IPS-NIHi11 (cell line): ENCODE data around the gene NR3C2.

Experiments
- DNase-seq: peaks from one replicate; pipeline ENCODE4 v3.0.0; 2012; ENCODE audit warnings: mixed read lengths, low spot score

Gene NR3C2

DNA sequence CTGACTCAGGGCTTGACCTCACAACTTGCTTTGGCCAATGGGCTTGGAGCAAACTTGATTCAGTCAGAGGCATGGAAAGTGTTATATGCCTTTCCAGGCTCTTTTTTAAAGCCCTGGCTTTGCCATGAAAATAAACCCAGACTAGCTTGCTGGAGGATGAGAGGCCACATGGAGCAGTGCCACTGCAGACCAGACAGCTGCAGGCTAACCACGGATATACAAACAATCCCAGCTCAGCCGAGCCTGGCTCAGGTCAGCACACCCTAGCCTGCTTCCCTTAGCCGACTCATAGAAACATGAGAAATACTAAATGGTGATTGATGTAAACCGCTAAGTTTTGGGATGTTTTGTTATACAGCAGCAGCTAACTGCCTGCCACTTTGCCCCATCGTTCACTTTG, 365.2 kb downstream of the NR3C2 start:
- no peak for DNase-seq

DNA sequence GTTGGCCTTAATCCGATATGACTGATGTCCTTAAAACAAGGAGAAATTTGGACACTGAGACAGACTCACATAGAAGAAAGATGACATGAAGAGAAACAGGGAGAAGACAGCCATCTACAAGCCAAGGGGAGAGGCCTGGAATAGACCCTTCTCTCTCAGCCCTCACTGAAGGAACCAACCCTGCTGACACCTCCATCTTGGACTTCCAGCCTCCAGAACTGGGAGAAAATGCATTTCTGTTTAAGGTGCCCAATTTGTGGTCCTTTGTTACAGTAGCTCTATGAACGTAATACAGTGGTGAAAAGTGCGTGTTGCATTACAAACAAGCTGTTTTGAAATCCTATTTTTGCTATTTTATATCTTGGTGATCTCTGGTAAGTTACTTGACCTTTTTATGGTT, 366.8 kb downstream of the NR3C2 start:
- no peak for DNase-seq

DNA sequence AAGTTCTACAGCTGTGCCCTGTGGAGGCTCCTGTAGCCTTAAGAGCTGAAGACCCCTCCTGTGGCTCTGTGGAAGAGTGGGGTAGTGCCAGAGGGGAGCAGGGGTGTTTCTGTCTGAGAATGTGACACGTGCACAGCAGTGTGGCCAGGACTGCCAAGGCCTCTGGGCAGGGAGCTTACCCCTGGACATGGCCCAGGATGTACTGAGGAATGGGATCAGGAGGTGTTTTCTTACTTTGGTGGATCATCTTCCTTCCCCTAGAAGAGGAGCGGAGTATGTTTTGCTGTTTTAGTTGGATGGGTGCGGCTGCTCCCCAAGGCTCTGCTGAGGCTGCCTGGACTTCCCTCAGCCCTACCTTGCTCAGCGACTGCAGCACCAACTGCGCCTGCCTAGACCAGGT, 367.8 kb downstream of the NR3C2 start:
- DNase-seq: no peak

DNA sequence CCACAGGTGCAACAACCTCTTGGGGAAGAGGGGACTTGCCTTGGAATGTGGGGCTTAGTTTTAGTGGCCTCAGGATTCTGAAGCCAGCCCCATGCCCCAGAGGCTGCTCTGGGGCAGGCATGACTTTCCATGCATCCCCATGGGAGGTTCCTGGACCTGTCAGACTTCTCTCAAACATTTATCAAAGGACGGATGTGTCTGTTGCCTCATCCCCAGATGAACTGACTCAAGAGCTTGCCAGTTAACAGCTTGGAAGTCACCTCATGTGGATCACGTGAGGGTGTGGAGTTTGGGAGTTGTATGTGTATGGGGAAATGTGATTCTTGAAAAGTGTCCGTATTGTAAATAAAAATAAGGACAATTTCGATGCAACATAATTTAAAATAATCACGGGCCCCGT, 368.9 kb downstream of the NR3C2 start:
- DNase-seq: no peak

DNA sequence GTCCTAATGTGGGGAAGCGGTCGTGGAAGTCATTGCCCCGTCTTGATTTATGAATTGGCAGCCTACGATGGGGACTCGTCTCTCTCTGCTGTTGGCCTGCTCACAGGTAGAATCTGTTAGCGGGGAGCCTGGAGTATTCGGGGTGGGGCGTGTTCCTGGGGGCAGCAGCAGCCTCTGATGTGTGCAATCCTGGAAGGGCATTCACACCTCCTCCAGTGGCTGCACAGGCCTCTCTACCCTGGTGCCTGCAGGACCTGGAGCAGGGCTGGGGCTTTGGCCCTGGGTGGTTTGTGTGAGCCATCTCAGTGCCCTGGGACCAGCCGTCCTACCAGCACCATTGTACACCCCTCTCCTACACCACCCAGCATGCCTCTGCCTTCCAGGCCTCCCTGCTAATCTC, 369.4 kb downstream of the NR3C2 start:
- no peak for DNase-seq

DNA sequence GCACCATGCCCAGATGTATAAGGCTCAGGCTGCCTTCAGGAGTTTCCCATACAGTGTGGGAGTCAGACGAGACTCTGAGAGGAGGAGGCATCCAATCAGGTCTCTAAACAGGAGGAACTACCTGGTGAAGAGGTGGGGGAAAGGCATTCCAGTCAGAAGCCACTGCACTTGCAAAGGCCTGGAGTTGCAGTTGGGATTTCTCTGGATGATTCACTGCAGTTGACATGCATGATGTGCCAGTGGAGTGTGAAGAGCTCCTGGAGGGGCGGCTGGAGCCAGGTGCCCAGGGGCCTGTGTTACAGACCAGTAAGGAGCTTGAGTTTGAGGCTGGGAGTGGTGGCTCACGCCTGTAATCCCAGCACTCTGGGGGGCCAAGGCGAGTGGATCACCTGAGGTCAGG, 371.2 kb downstream of the NR3C2 start:
- peak; percentile 36 for DNase-seq

DNA sequence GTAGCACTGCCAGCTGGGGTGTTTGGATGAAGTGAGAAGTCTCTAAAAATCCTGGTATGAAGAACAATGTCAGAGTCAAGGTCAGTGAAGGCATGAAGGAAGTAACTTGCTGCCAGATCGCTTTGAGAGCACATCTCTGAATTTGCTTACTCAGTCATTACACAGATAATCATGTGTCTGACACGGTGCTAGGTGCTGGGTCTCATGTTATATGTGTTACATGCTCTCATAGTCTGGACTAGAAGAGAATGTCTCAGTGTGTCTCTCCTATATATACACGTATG, 372.4 kb downstream of the NR3C2 start:
- DNase-seq: no peak

DNA sequence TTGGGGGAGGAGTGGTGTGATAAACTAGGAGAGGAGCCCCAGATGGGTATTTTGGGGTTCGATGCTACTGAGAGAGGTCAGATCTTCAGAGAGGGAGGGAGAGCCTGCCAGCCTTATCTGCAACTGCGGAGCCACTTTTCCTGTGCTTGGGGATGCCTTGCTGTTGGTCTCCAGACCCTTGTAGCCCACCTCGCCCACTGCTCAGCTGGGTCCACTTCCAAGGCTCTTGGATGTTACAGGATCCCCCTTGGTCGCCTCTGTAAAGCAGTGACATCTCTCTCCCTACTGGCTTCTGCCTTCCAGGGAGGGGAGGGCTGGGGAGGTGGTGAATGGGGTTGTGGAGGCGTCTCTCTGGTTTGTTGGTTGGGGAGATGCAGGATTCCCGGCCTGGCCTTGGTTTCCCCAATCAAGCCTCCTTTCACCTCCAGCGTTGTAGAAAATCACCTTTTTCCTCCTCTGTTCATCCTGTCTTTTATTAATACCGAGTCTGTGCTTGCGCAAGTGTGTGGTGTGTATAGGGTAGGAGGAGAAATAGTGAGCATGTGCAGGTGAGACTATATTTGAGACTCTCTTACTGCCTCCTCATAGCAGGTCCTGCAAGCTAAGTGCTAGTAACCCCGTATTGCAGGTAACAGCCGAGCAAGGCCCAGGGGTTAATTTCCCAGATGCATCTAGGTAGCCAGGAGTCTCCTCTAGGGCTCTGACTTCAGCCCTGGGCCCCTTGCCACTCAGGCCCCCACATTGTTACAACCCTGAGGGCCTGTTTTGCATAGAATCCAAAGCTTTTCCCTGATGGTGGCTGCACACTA, 372.9 kb downstream of the NR3C2 start:
- no peak for DNase-seq

DNA sequence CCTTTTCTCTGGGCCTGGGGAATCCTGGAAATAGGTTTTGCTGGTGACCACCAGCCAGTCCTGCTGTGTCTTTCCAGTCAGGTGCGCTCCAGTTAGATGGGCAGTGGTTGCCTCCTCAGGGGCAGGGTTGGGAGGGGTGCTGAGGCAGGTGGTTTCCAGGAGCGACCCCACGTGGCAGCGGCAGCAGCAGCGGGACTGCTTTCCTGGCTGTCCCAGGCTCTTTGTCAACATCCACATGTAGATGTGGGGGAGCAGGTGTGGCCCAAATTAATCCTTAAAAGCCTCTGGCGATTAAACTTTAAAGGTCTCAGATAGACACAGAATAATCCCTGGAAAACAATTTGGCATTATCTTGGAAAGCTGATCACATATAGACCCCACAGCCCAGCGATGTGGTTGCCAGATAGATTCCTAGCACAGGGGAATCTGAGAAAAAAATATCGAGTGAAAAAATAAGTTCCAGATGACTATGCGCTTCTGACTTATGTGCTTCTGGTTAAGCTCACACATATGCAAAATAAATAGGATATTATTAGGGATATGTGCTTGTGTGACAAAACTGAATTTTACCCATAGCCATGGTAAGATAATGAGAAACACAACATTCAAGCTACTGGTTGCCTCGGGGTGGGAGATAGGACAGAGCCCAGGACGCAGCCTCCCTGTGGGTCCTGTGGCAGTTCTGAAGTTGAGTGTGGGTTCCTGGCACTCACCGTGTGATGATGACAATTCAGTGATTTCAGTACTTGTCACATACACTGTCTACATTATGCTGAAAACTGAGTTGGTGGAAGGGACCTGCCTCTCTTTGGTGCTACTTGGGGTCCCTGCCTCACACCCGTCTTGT, 373.9 kb downstream of the NR3C2 start:
- DNase-seq: no peak

DNA sequence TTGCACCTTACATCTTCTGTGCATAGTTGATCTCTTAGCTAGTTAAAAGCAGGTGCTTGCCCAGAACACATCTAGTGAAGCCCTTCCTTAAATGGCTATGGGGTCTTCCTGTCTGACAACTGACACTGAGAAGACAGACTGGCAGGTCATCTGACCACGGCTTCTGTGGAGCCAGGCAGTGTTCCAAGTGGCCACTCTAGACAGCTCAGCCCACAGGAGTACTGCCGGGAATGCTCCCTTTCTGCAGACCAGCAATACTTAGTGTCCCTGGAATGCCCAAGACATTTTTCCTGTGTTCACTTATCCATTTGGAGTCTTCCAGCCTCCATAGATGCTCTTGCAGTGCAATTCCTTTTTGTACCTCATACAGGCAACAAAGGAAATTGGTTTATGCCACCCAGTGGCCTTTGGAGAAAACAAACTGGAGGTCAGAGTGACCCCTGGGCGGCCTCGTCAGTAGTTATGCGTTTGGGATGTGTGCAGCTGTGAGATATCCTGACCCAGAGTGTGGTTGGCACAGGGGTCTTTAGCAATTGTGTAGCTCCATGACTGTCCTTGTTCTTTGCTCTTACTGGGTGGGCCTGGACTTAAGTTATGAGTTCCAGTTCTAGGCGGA, 374.8 kb downstream of the NR3C2 start:
- DNase-seq: no peak

DNA sequence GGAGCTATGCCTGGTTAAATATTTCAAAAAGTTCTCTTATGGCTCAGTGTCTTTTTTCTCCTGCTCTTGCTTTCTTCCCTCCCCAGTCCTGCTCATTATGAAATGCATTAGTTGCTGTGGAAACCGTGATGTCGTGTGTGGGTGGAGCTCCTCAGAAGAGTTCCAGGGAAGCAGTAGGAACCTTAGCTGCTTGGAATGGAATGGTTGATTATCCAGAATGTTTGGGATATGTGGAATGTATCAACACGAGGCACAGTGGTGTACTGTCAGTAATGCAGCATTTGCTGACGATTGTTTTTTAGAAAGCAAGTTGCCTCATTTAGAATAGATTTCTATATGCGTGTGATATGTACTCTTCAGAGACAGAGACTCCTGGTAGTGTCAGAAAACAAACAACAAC, 377.1 kb downstream of the NR3C2 start:
- no peak for DNase-seq

DNA sequence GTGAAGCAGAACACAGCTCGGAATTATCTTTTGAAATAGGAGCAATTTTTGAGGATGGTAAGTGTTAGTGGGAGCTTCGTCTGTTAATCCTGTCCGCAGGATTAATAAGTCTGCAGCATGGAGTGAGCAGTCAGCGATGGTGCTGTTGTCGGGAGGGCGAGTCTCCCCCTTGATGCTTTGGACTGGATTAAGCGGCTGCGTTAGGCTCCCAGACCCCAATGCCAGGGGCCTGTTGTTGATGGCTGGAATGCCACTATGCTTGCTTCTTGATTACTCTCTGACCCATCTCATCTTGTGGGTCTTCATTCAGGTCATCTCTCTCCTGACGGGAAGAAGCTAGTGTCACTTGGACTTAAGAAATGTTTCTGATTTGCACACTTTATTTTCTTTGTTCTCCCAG, 377.8 kb downstream of the NR3C2 start:
- DNase-seq: no peak

DNA sequence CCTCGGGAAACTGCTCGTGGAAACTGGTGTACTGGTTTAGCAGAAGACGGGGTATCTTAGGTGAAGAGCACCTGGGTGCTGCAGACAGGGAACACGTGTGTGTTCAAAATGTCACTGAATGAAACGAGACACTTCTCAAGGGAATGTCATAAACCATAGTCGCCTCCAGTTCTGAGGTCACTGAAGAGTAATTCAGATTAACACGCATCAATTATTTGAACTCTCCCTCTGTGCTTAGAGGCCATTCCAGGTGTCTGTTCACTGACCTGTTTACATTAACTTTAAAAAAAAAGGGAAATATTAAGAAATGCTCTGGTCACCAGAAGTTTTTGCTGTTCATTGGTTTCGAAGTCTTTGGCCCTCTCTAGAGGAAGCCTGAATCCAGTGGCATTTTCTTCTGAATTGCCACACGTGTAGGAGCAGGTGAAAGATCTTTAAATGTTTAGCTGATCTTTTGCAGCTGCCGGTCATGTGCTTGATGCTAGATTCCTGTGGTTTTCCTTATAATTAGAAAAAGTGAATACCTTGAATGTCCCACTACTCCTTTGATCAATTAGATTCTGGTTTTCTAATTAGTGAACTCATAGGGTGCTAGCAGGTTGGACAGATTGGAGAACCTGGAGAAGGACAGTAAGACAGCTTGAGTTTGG, 379.8 kb downstream of the NR3C2 start:
- DNase-seq: no peak

DNA sequence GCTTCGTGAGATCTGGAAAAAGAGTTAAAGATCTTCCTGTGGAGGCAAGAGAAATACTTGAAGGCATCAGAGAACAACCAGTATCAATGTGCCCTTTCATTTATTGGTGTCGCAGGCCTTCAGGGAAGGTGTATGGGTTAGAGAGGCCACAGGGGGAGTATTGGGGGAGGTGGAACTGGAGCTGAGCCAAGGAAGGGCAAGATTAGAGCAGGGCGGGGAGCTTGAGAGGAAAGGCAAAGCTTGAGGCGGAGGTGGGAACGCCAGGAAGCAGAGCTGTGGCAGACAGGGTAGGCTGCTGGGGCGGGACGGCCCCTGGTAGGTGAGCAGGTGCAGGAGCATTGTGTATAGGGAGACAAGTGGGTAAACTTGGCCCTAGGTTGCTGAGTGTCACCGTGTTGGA, 380.4 kb downstream of the NR3C2 start:
- no peak for DNase-seq

DNA sequence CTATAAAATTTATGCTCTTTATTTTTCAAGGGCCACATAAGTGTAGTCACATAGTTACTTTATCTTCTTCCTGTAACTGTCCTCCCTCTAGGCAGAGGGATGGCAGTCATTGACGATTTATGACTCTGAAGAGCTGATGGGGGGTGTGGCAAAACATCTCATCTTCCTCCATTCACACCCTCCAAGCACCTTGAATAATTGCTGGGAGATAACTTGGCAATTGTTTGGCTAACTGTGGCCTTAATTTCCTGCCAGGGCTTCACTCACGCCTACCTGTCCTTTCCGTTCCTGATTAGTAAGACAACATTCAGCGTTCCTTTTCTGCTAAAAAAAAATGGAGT, 381.1 kb downstream of the NR3C2 start:
- DNase-seq: no peak

DNA sequence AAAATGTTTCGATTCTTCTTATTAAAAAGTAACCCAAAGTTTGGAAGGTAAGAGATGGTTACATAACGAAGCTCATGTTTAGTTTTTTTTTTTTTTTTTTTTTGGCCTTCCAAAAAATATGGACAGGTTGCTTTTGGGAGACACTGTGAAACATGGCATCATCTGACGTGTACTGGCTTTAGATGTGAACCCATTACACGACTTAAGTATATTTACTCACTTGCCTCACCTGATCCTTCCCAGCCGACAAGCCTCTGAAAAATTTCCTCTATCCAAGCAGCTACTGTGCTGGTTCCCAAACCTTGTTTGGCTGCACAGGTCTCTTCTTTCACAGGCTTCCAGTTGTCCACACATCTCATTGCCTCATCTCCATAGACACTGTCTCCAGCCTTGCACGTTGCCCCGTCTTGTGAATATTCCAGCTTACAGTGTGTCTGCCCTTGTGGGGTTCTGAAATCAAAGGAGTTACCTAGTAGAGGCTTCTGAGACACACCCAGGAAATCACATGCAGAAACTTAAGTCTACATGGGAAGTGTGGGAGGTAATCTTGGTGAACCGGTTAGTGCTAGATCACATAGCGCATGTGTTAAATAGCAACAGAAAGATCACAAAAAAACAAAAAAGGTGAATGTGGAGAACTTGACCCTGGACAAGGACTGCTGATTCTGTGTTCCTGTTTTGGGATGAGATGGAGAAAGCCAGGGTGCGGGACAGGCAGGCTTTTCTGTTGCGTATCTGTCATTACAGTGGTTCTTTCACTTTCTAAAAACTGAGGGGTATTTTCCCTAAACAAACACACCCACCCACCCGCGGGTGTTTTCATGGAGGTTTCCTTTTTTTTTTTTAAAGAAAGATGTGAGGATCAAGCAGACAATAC, 381.7 kb downstream of the NR3C2 start:
- no peak for DNase-seq

DNA sequence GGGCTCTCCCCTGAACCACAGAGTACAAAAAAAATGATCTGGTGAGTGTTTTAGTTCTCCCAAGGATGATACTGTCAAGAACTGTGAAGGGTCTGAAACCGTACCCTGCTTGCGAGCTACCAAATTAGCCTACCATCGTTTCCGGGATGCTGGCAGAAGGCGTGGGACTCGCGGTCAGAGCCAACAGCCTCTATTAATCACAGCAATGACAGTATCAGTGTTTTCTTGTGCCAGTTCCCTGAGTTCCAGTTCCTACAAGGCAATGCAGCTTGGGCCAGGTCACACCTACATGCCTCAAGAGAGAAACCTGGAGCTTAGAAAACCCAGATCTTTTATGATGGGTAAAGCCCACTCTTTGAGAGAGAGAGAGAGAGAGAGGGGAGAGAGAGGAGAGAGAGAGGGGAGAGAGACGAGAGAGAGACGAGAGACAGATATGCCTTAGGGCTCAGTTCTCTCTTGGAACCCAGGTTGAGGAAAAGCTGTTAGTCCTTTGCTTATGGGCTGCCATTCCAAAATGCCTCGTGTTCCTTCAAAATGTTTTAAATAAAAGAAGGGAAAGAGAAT, 382.5 kb downstream of the NR3C2 start:
- no peak for DNase-seq

DNA sequence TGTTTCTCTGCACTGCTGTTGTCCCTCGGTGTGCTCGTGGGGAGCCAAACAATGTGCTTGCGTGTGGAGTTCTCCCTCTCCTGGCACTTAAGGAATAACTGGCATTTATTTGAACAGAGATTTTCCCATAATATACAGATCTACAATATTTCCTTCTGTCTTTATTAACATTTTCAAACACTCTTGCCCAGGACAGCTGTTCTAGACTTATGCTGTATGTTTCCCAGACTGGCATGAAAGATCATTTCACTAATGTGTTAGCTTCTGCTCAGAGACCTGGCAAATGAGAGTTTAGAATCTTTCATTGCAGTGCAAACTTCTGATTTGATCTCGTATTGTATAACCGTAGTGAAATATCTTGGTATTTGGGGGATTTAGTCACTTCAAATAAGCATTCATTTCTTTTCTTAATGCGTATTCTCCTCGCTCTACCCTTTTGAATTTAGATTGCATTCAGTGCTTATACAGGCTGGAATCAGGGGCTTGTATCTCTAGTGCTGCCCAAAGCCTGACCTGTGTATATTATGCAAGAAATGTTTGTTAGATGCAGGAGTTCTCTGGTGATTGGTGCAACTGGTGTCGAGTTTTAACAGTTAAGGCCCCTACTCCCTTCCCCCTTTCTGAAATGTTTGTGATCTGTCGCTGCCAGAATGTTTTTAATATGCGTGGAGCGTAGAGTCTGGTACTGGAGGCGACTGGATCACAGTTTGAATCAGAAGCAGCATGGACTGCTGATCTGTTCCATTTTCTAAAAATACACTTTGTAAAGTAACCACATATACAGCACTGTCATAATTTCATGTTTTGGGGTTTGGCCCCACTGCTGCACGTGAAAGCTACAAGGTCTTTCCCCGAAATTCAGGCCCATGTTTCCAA, 384.0 kb downstream of the NR3C2 start:
- DNase-seq: no peak

DNA sequence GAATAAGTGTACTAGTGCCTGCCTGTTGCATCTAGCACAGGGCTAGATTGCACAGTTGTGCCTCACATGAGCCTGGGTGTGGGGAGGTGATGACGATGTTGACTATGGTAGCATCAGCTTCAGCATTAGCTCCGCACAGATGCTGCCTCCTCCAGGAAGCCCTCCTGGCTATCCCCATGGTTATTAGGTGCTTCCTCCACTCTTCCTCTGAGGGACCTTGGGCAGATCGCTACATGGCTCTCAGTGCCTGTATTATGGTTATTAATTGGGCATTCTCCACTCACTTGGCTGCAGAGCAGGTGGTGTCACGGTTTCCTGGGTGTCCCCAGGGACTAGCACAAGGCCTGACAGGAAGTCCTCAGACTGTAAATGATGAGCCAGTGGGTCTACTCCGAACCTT, 384.7 kb downstream of the NR3C2 start:
- no peak for DNase-seq

DNA sequence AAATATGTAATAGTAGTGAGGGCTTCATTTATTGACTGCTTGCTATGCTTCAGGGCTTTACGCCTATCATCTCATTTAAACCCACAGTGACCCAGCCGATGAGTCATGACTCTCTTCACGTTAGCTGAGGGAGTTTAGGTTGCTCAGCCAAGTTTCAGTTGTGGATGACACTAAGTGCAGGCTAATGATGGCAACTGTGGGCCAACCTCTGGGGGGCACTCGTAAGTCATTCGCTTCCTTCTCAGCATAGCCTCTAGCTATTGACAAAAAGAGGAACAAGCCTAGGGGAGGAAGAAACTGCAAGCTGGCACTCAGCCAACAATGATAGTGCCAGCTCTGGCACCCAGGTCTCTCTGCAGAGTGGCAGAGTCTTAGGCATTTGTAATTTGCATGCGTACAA, 385.3 kb downstream of the NR3C2 start:
- DNase-seq: no peak

DNA sequence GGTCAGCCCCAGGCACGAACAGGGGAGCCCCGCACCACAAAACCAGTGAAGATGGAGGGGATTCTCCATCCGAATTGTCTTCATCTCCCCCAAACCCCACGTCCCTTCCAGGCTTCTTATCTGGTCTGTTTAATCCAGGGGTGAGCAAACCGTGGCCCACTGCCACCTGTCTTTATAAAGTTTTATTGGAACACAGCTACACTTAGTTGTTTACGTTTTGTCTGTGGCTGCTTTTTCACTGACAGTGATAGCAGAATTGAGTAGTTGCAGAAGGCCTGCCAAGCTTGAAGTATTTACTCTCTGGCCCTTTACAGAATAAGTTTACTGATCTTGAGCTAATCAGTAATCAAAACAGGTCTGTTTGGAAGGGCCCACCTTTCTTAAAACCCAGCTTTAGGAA, 386.4 kb downstream of the NR3C2 start:
- no peak for DNase-seq
